CD4-positive, alpha-beta T cell treated with Interleukin-4 for 1 hour (primary cell): ENCODE data around the gene IFNA7.
"Not testable (repeated sequence)": the region's sequence is repeated elsewhere in the genome, so short reads cannot be mapped to it uniquely, and the experiment has no call there.

Source experiments
- DNase-seq, 2 donors: peaks; one replicate each; pipeline ENCODE4 v3.0.0-alpha.2; 2020 to 2022

The IFNA7 gene

GRCh38 chr9:21174671-21175070, 27.3 kb downstream of the IFNA7 start:
- no peak for DNase-seq

GRCh38 chr9:21172156-21172555, 29.8 kb downstream of the IFNA7 start:
- DNase-seq, result no peak

GRCh38 chr9:21171351-21171750, 30.7 kb downstream of the IFNA7 start:
- DNase-seq, result no peak

GRCh38 chr9:21166560-21166959, 35.4 kb downstream of the IFNA7 start, which contains the start of gene IFNA21:
TSS of gene IFNA21 (minus strand) at chr9:21166660. CDS start at chr9:21166612, 48 bp downstream.
- DNase-seq, result not testable (repeated sequence)

- DNase-seq, result no peak
Measured at GRCh38 chr9:21165516-21165915, 36.5 kb downstream of the IFNA7 start.

- DNase-seq, result peak; percentile 32 to 57
Measured at GRCh38 chr9:21160178-21160577, 41.8 kb downstream of the IFNA7 start.

- no peak for DNase-seq
Measured at GRCh38 chr9:21155501-21155900, 46.5 kb downstream of the IFNA7 start.

GRCh38 chr9:21154018-21154608, 47.9 kb downstream of the IFNA7 start:
- peak in 1 of 2 donors; percentile 43 for DNase-seq

- DNase-seq, result no peak
Measured at GRCh38 chr9:21153336-21154017, 48.5 kb downstream of the IFNA7 start.
